MCF 10A (cell line): ENCODE measurements around the gene SYT1. TPM values are rescaled to one million over a fixed set of nuclear protein-coding genes. Genes with fewer than 3 reads are reported as not detected.
A peak's percentile ranks its signal among the peaks of the same experiment; 100 is the strongest.

Experiments used
- BruUV-seq: library from RNA; stranded (reverse); fragments of 400-500 nt; replicated peaks from 2 replicates; lab custom pipeline; 2021; lab: Mats Ljungman, UMichigan
- CTCF ChIA-PET: fragments of 300-600 bp; sonication (Branson Sonifier 250); formaldehyde crosslinking; extraction: SDS; loops from one replicate; lab custom pipeline; 2021; ENCODE audit warnings: antibody characterized with exemption, inconsistent platforms; lab: Yijun Ruan, JAX
- POLR2A ChIA-PET: fragments of 300-600, 350-650 bp; sonication (Branson Sonifier 250); formaldehyde crosslinking; extraction: SDS; loops from one replicate; lab custom pipeline; 2020; ENCODE audit warnings: antibody characterized with exemption, inconsistent platforms; lab: Yijun Ruan, JAX
- DNase-seq: peaks from one replicate; pipeline ENCODE4 v3.0.0-alpha.2; 2018; ENCODE audit not compliant: unreplicated experiment
- H3K27ac Mint-ChIP-seq: one replicate; pipeline ENCODE4 v1.8.0; 2022; ENCODE audit warnings: mild to moderate bottlenecking, low read depth, mixed read lengths; ENCODE audit not compliant: unreplicated experiment
- H3K27me3 Mint-ChIP-seq: one replicate; pipeline ENCODE4 v1.8.0; 2022; ENCODE audit warnings: mixed read lengths; ENCODE audit not compliant: insufficient read depth, unreplicated experiment
- H3K36me3 Mint-ChIP-seq: one replicate; pipeline ENCODE4 v1.8.0; 2022; ENCODE audit warnings: mild to moderate bottlenecking, moderate library complexity, mixed read lengths; ENCODE audit not compliant: insufficient read depth, unreplicated experiment
- H3K4me1 Mint-ChIP-seq: one replicate; pipeline ENCODE4 v1.8.0; 2022; ENCODE audit warnings: mixed read lengths; ENCODE audit not compliant: insufficient read depth, unreplicated experiment
- H3K4me3 Mint-ChIP-seq: one replicate; pipeline ENCODE4 v1.8.0; 2022; ENCODE audit warnings: mild to moderate bottlenecking, moderate library complexity, mixed read lengths; ENCODE audit not compliant: unreplicated experiment
- H3K9me3 Mint-ChIP-seq: one replicate; pipeline ENCODE4 v1.8.0; 2022; ENCODE audit warnings: mixed read lengths; ENCODE audit not compliant: unreplicated experiment
- intact Hi-C: fragments of 100-400 bp; cut with micrococcal nuclease; formaldehyde crosslinking; loops from 2 replicates; pipeline ENCODE4 v1.14.1; 2022
- total RNA-seq: library from RNA; stranded (reverse); gene quantifications from 2 replicates; pipeline ENCODE4 v1.2.3, GENCODE V29; 2022
- TF ChIP-seq, protein P1 (sequence below): fragments of 200-600 bp; IDR thresholded peaks from one replicate; pipeline ENCODE4 v1.8.0; 2022; ENCODE audit warnings: antibody characterized with exemption, mild to moderate bottlenecking; ENCODE audit not compliant: unreplicated experiment

Gene SYT1
- total RNA-seq, 1 experiment from 2014 or later, result 7.4 TPM

DNA sequence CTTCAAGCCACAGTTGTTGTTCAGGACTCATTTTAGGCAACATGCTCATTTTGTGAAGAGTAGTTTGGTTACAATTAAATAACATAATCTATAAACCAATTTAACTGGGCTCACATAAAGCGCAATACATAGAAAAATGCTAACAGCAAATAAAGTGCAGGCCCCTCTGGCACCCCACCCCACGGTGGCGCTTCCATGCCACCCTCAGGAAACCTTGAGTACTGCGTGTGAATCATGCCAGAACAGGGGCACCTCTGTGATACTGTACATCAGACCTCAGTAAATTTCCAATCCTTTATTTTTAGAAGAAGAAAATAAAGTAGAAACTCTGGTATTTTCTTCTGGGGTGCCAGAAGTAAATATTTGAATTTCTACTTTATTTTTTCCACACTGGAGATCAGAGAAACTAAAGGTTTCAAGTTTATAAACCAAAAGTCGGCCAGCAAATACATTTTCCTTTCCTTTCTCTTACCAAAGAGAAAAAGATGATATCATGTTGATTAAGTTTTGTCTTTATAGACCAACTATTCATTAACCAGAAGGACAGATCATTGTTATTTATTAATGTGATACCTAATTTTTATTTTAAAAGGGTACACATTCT, 509.4 kb downstream of the SYT1 start:
- H3K4me3 Mint-ChIP-seq, result no peak overlapping the region
- H3K9me3 Mint-ChIP-seq, result no peaks in the 10 kb centered on the region
- no TSS peak for BruUV-seq
- H3K27me3 Mint-ChIP-seq, result no peaks in the 10 kb centered on the region
- POLR2A ChIA-PET, result interaction anchor here (1.3 kb wide), 1 partner anchor 16 kb away, joined by 6 read pairs; no protein-coding TSS in a partner anchor
- TF ChIP-seq, protein P1, sequence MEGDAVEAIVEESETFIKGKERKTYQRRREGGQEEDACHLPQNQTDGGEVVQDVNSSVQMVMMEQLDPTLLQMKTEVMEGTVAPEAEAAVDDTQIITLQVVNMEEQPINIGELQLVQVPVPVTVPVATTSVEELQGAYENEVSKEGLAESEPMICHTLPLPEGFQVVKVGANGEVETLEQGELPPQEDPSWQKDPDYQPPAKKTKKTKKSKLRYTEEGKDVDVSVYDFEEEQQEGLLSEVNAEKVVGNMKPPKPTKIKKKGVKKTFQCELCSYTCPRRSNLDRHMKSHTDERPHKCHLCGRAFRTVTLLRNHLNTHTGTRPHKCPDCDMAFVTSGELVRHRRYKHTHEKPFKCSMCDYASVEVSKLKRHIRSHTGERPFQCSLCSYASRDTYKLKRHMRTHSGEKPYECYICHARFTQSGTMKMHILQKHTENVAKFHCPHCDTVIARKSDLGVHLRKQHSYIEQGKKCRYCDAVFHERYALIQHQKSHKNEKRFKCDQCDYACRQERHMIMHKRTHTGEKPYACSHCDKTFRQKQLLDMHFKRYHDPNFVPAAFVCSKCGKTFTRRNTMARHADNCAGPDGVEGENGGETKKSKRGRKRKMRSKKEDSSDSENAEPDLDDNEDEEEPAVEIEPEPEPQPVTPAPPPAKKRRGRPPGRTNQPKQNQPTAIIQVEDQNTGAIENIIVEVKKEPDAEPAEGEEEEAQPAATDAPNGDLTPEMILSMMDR, result peak; percentile 73
- intact Hi-C loops, result loop anchor here (10.0 kb wide), 1 partner anchor 1189 kb away; no protein-coding TSS in a partner anchor
- CTCF ChIA-PET, result interaction anchor here (0.5 to 2.2 kb wide), 14 partner anchors 8 to 1030 kb away, joined by 3 to 14 read pairs (median 3); no protein-coding TSS in a partner anchor
- peak; percentile 49 for DNase-seq
- H3K27ac Mint-ChIP-seq, result no peak overlapping the region
- peaks cover 5% of the 10 kb centered on the region for H3K4me1 Mint-ChIP-seq
- H3K36me3 Mint-ChIP-seq, result no peaks in the 10 kb centered on the region

GRCh38 chr12:79374545-79374944, 510.0 kb downstream of the SYT1 start:
- intact Hi-C loops, result loop anchor here (10.0 kb wide), 1 partner anchor 1190 kb away; no protein-coding TSS in a partner anchor
- ChIA-PET CTCF (interaction anchor here (0.5 to 1.7 kb wide), 17 partner anchors 9 to 896 kb away, joined by 3 to 14 read pairs (median 3); no protein-coding TSS in a partner anchor), POLR2A (interaction anchor here (1.3 kb wide), 1 partner anchor 16 kb away, joined by 6 read pairs; no protein-coding TSS in a partner anchor)
- Mint-ChIP-seq H3K36me3 (no peaks in the 10 kb centered on the region), H3K27ac (no peak overlapping the region), H3K9me3 (no peaks in the 10 kb centered on the region), H3K4me1 (peaks cover 5% of the 10 kb centered on the region), H3K27me3 (no peaks in the 10 kb centered on the region), H3K4me3 (no peak overlapping the region)
- TF ChIP-seq, protein P1, result no peak
- BruUV-seq, result no TSS peak
- no peak for DNase-seq

DNA sequence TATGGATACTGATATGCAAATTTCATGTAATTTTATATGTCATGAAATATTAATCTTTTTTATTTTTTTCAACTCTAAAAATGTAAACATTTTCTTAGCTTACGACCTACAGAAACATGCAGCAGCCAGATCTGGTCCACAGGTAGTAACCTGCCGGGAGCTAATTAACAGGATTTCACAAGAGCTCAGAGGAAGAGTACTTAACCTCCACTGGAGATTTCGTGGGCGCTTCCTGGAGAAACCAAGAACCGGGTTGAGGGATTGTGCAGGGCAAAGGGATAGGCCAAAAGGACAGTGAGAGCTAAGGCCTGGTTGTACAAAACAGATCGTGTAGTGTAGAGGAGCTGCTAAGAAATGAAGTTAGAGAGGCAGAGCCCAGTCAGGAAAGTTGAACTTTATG, 510.5 kb downstream of the SYT1 start:
- Mint-ChIP-seq H3K36me3 (no peaks in the 10 kb centered on the region), H3K9me3 (no peaks in the 10 kb centered on the region), H3K27me3 (no peaks in the 10 kb centered on the region), H3K4me1 (peaks cover 5% of the 10 kb centered on the region), H3K4me3 (no peak overlapping the region), H3K27ac (no peak overlapping the region)
- TF ChIP-seq, protein P1, result no peak
- intact Hi-C loops, result loop anchor here (10.0 kb wide), 1 partner anchor 1190 kb away; no protein-coding TSS in a partner anchor
- ChIA-PET POLR2A (interaction anchor here (1.3 kb wide), 1 partner anchor 15 kb away, joined by 6 read pairs; no protein-coding TSS in a partner anchor), CTCF (interaction anchor here (0.6 to 1.7 kb wide), 18 partner anchors 9 to 1378 kb away, joined by 3 to 14 read pairs (median 4); no protein-coding TSS in a partner anchor)
- BruUV-seq, result no TSS peak
- DNase-seq, result peak; percentile 8

DNA sequence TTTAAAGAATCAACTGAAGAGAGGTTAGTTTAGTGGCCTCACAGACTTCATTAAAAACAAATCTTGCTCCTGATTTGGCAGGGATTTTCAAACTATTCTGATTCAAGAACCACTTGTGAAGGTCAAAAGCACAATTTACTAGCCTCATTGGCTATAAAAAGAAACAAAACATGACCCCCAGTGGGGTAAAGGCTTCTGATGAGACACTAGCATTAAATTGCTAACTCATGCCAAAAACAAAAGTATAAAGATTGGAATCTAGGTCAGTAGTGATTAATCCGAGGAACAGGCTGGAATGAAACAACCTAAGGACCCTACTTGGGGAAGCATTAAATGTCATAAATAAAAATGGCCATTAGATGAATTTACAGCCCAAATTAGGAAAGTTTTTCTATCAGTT, 513.9 kb downstream of the SYT1 start:
- Mint-ChIP-seq H3K4me3 (no peak overlapping the region), H3K4me1 (peaks cover 5% of the 10 kb centered on the region), H3K27me3 (no peaks in the 10 kb centered on the region), H3K27ac (no peak overlapping the region), H3K9me3 (no peaks in the 10 kb centered on the region), H3K36me3 (no peaks in the 10 kb centered on the region)
- DNase-seq, result no peak
- POLR2A ChIA-PET, result no interaction called here
- BruUV-seq, result no TSS peak
- intact Hi-C loops, result loop anchor here (10.0 kb wide), 1 partner anchor 1194 kb away; no protein-coding TSS in a partner anchor
- CTCF ChIA-PET, result interaction anchor here (0.6 kb wide), 1 partner anchor 352 kb away, joined by 4 read pairs; no protein-coding TSS in a partner anchor
- TF ChIP-seq, protein P1, result no peak
